HepG2 (cell line): ENCODE data around the gene KRT38. TPM values are rescaled to one million over a fixed set of nuclear protein-coding genes. Genes with fewer than 3 reads are reported as not detected.

Experiments used
- ATAC-seq: fragments of 200-7000 bp; cut with Tn5 transposase; 3 replicates; pipeline ENCODE4 v1.9.1; 2020; ENCODE audit warnings: mild to moderate bottlenecking, moderate library complexity
- BruUV-seq: library from RNA; stranded (reverse); fragments of 400-500 nt; replicated peaks from 2 replicates; lab custom pipeline; 2021; lab: Mats Ljungman, UMichigan
- CTCF ChIA-PET: fragments of 300-600 bp; formaldehyde crosslinking; extraction: SDS; loops from one replicate; lab custom pipeline; 2021; ENCODE audit warnings: low total read pairs, inconsistent platforms, low intra/inter-chr PET ratio; lab: Yijun Ruan, JAX
- POLR2A ChIA-PET: fragments of 350-600 bp; sonication (Branson Sonifier 250); formaldehyde crosslinking; loops from one replicate; lab custom pipeline; 2020; ENCODE audit warnings: antibody characterized with exemption, inconsistent platforms; lab: Yijun Ruan, JAX
- DNase-seq: peaks from one replicate; pipeline ENCODE4 v3.0.0-alpha.2; 2015; ENCODE audit warnings: low spot score
- FAIRE-seq: peaks from 3 replicates; lab custom pipeline; 2011; peaks lifted over from hg19 to GRCh38; lab: Jason Lieb, UNC
- H2AFZ ChIP-seq: one replicate; pipeline ENCODE4 v1.6.1; 2011; ENCODE audit warnings: low read length, inconsistent platforms
- H3K27ac ChIP-seq: fragments of 300-600 bp; 3 replicates; pipeline ENCODE4 v1.8.0; 2011; ENCODE audit warnings: mixed run types, mild to moderate bottlenecking, mixed read lengths, low read length, inconsistent platforms; ENCODE audit not compliant: insufficient read depth; ENCODE audit errors: extremely low read length
- H3K27me3 ChIP-seq, 2 experiments: fragments of 200-600 bp in 1 of 2; 2 replicates in 1 of 2; 3 replicates in 1 of 2; pipeline versions ENCODE4 v1.6.0 to v1.8.0; 2011; ENCODE audit warnings: low read length in 2 of 2, mild to moderate bottlenecking in 2 of 2, moderate library complexity in 2 of 2, inconsistent platforms in 1 of 2; ENCODE audit not compliant: insufficient read depth in 2 of 2, control insufficient read depth in 1 of 2
- H3K36me3 ChIP-seq, 2 experiments: fragments of 200-600 bp in 1 of 2; replicated peaks in 1 of 2; 2 replicates in 1 of 2; 3 replicates in 1 of 2; pipeline versions ENCODE4 v1.5.1 to v1.8.0; 2011; ENCODE audit warnings: low read length in 2 of 2, inconsistent platforms in 1 of 2; ENCODE audit not compliant: insufficient read depth in 2 of 2, control insufficient read depth in 1 of 2
- H3K4me1 ChIP-seq: 2 replicates; pipeline ENCODE4 v1.5.1; 2012; ENCODE audit warnings: low read length, inconsistent platforms; ENCODE audit not compliant: insufficient read depth
- H3K4me2 ChIP-seq: 2 replicates; pipeline ENCODE4 v1.6.0; 2011; ENCODE audit warnings: low read depth, low read length, inconsistent platforms
- H3K4me3 ChIP-seq, 3 experiments: fragments of 200-600 bp in 1 of 3; sonication (generic), shearing (Covaris generic) in 1 of 3; replicated peaks in 1 of 3; 2 replicates each; pipeline ENCODE4 v1.5.1; 2011 to 2016; ENCODE audit warnings: low read length in 3 of 3, inconsistent platforms in 2 of 3, low read depth in 2 of 3, mild to moderate bottlenecking in 2 of 3, control low read depth in 1 of 3, mixed read lengths in 1 of 3; ENCODE audit not compliant: insufficient read depth in 1 of 3
- H3K79me2 ChIP-seq: one replicate; pipeline ENCODE4 v1.6.1; 2011; ENCODE audit warnings: low read length, inconsistent platforms; ENCODE audit not compliant: insufficient read depth
- H3K9ac ChIP-seq: 2 replicates; pipeline ENCODE4 v1.6.0; 2011; ENCODE audit warnings: mild to moderate bottlenecking, low read depth, low read length, inconsistent platforms; ENCODE audit not compliant: insufficient read depth
- H3K9me3 ChIP-seq: 2 replicates; pipeline ENCODE4 v1.5.1; 2012; ENCODE audit warnings: mild to moderate bottlenecking, low read length
- H4K20me1 ChIP-seq: 2 replicates; pipeline ENCODE4 v1.6.0; 2011; ENCODE audit warnings: inconsistent platforms, mild to moderate bottlenecking, low read length, moderate library complexity; ENCODE audit not compliant: insufficient read depth
- NONO ChIP-seq, 2 experiments: fragments of 450-650 bp in 1 of 2; sonication (generic) in 1 of 2; formaldehyde crosslinking in 1 of 2; IDR thresholded peaks in 1 of 2; conservative IDR thresholded peaks in 1 of 2; 2 replicates each; pipeline versions ENCODE4 v1.6.1 to v1.8.0; 2017 to 2022; ENCODE audit warnings: mild to moderate bottlenecking in 1 of 2, missing genetic modification reagents in 1 of 2, moderate library complexity in 1 of 2
- WGBS: methylation state at CpG from one replicate; pipeline ENCODE4 v1.1.6; 2017; ENCODE audit warnings: low lambda C conversion rate; 5-methylcytosine and 5-hydroxymethylcytosine counted together
- in situ Hi-C: cut with HindIII; loops from 2 replicates; pipeline ENCODE4 v1.10.0; 2017; ENCODE audit warnings: low pct_unique_long_range_greater_than_20kb; ENCODE audit not compliant: extremely low pct_ligation_motif_present
- intact Hi-C: fragments of 100-400 bp; cut with micrococcal nuclease; formaldehyde crosslinking; loops from one replicate; pipeline ENCODE4 v1.10.0; 2022; ENCODE audit not compliant: unreplicated experiment
- polyA plus RNA-seq, 8 experiments: library from polyadenylated mRNA; depleted of rRNA in 3 of 8; stranded (reverse) in 7 of 8; unstranded in 1 of 8; fragments of >200 nt; fragmentation: Illumina TruSeq in 4 of 8; extraction: Trizol in 4 of 8; gene quantifications; 2 replicates each; pipeline versions ENCODE4 v1.2.1 to v1.2.3, GENCODE V29; 2011 to 2016; ENCODE audit warnings: low read depth in 4 of 8, missing spikeins in 1 of 8, mixed read lengths in 1 of 8; ENCODE audit not compliant: insufficient read depth in 1 of 8
- total RNA-seq, 5 experiments: library from RNA; depleted of rRNA; stranded (reverse); fragments of >200 nt; fragmentation: Illumina TruSeq; extraction: Trizol; gene quantifications; 2 replicates each; pipeline ENCODE4 v1.2.3, GENCODE V29; 2016; ENCODE audit warnings: low read depth in 1 of 5
- TF ChIP-seq, protein P1 (sequence below), 2 experiments: fragments of 450-650 bp in 1 of 2; sonication (generic) in 1 of 2; formaldehyde crosslinking in 1 of 2; IDR thresholded peaks; 2 replicates each; pipeline versions ENCODE4 v1.6.1 to v1.8.0; 2016 to 2022; ENCODE audit warnings: antibody characterized with exemption in 1 of 2, mild to moderate bottlenecking in 1 of 2, missing genetic modification reagents in 1 of 2

The KRT38 gene
- total and polyA plus RNA-seq, 2 of the 13 experiments (the other 11 are each of a cell fraction or from before 2014, with no cell fraction given) = not detected

DNA sequence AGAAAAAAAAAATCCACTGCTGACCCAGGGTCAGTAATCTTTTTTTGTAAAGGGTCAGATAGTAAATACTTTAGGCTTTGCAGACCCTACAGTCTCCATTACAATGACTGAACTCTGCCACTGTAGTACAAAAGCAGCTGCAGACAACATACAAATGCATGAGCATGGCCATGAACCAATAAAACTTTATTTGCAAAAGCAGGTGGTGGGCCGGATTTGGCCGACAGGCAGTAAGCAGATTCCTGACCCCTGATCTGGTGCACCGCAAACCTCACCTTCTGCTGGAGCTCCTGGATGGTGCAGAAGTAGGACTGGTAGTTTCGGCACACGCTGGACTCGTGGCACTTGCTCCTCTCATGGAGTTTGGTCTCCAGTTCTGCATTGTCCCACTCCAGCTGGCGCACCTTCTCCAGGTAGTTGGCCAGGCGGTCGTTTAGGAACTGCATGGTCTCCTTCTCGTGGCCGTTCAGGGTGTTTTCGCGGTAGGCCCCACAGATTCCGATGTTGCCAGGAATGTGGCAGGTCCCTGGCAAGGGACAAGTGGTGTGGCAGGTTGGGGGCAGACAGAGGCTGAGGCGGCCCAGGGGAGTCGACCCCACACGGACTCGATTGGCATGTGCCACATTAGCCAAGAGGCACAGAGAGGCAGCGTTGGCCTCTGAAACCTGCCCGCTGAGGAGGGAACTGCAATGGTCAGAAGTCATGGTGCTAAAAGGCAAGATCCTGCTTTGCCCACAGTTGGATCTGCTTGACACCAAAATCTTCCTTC, 29.5 kb downstream of the KRT38 start:
- no peak overlapping the region for H3K4me2 ChIP-seq
- in situ Hi-C loops (no loop called here), intact Hi-C loops (loop anchor here (10.0 kb wide), 1 partner anchor 124 kb away; no protein-coding TSS in a partner anchor)
- no peak overlapping the region for H2AFZ ChIP-seq
- POLR2A ChIA-PET = no interaction called here
- BruUV-seq = no TSS peak
- TF ChIP-seq NONO (IDR thresholded peaks at IDR 0.05) (no peak), NONO (CRISPR knock-in tag; conservative IDR thresholded peaks at IDR 0.05) (no peak)
- TF ChIP-seq, protein P1, sequence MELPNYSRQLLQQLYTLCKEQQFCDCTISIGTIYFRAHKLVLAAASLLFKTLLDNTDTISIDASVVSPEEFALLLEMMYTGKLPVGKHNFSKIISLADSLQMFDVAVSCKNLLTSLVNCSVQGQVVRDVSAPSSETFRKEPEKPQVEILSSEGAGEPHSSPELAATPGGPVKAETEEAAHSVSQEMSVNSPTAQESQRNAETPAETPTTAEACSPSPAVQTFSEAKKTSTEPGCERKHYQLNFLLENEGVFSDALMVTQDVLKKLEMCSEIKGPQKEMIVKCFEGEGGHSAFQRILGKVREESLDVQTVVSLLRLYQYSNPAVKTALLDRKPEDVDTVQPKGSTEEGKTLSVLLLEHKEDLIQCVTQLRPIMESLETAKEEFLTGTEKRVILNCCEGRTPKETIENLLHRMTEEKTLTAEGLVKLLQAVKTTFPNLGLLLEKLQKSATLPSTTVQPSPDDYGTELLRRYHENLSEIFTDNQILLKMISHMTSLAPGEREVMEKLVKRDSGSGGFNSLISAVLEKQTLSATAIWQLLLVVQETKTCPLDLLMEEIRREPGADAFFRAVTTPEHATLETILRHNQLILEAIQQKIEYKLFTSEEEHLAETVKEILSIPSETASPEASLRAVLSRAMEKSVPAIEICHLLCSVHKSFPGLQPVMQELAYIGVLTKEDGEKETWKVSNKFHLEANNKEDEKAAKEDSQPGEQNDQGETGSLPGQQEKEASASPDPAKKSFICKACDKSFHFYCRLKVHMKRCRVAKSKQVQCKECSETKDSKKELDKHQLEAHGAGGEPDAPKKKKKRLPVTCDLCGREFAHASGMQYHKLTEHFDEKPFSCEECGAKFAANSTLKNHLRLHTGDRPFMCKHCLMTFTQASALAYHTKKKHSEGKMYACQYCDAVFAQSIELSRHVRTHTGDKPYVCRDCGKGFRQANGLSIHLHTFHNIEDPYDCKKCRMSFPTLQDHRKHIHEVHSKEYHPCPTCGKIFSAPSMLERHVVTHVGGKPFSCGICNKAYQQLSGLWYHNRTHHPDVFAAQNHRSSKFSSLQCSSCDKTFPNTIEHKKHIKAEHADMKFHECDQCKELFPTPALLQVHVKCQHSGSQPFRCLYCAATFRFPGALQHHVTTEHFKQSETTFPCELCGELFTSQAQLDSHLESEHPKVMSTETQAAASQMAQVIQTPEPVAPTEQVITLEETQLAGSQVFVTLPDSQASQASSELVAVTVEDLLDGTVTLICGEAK (IDR thresholded peaks at IDR 0.05) = no peak
- TF ChIP-seq, protein P1 (CRISPR knock-in tag; IDR thresholded peaks at IDR 0.05) = peak; percentile 97
- no peak for FAIRE-seq
- no peaks in the 10 kb centered on the region for H4K20me1 ChIP-seq
- ATAC-seq = no peak
- H3K79me2 ChIP-seq = no peaks in the 10 kb centered on the region
- no peak overlapping the region for H3K4me3 ChIP-seq
- no peak overlapping the region for H3K9ac ChIP-seq
- no peaks in the 10 kb centered on the region for H3K9me3 ChIP-seq
- CTCF ChIA-PET = no interaction called here
- DNase-seq = no peak
- WGBS = 88% methylated on average over 18 of the region's 20 CpGs
- no peaks in the 10 kb centered on the region; a peak in 1 of 5 replicates for H3K27me3 ChIP-seq
- H3K27ac ChIP-seq = no peak overlapping the region
- H3K4me1 ChIP-seq = peaks cover 42% of the 10 kb centered on the region
- no peaks in the 10 kb centered on the region for H3K36me3 ChIP-seq
